HEK293T (cell line): Measurements from ENCODE around the gene GSTK1.

Experiments used
- CTCF ChIA-PET: fragments of 350-600 bp; formaldehyde crosslinking; extraction: SDS; loops from one replicate; lab custom pipeline; 2021; ENCODE audit warnings: antibody characterized with exemption, inconsistent platforms; lab: Yijun Ruan, JAX
- POLR2A ChIA-PET: fragments of 350-600 bp; formaldehyde crosslinking; extraction: SDS; loops from one replicate; lab custom pipeline; 2020; ENCODE audit warnings: antibody characterized with exemption, inconsistent platforms; lab: Yijun Ruan, JAX
- DNase-seq: peaks from one replicate; pipeline ENCODE4 v3.0.0; 2012; ENCODE audit warnings: mixed read lengths; ENCODE audit errors: extremely low spot score
- ARNT ChIP-seq: fragments of 450-650 bp; IDR thresholded peaks from 2 replicates; pipeline ENCODE4 v1.6.1; 2017; ENCODE audit warnings: mild to moderate bottlenecking
- BHLHE40 ChIP-seq: fragments of 450-650 bp; IDR thresholded peaks from 2 replicates; pipeline ENCODE4 v1.6.1; 2016; ENCODE audit warnings: mild to moderate bottlenecking, moderate library complexity, borderline replicate concordance
- CTBP1 ChIP-seq: fragments of 450-650 bp; IDR thresholded peaks from 2 replicates; pipeline ENCODE4 v1.6.1; 2016; ENCODE audit warnings: borderline replicate concordance
- ELF4 ChIP-seq: fragments of 450-650 bp; IDR thresholded peaks from 2 replicates; pipeline ENCODE4 v1.6.1; 2017; ENCODE audit warnings: antibody characterized with exemption
- FOXA1 ChIP-seq: fragments of 450-650 bp; IDR thresholded peaks from 2 replicates; pipeline ENCODE4 v1.6.1; 2016; ENCODE audit warnings: mild to moderate bottlenecking
- FOXK2 ChIP-seq: fragments of 450-650 bp; IDR thresholded peaks from 2 replicates; pipeline ENCODE4 v1.6.1; 2016; ENCODE audit warnings: mild to moderate bottlenecking
- FOXM1 ChIP-seq: fragments of 450-650 bp; IDR thresholded peaks from 2 replicates; pipeline ENCODE4 v1.6.1; 2017; ENCODE audit warnings: mild to moderate bottlenecking, borderline replicate concordance
- HDGF ChIP-seq: fragments of 450-650 bp; IDR thresholded peaks from 2 replicates; pipeline ENCODE4 v1.6.1; 2017; ENCODE audit warnings: antibody characterized with exemption, borderline replicate concordance
- L3MBTL2 ChIP-seq: fragments of 450-650 bp; conservative IDR thresholded peaks from 2 replicates; pipeline ENCODE4 v1.6.1; 2016; ENCODE audit warnings: mild to moderate bottlenecking
- LEF1 ChIP-seq: fragments of 450-650 bp; IDR thresholded peaks from 2 replicates; pipeline ENCODE4 v1.6.1; 2017; ENCODE audit warnings: mild to moderate bottlenecking, borderline replicate concordance
- NFRKB ChIP-seq: fragments of 450-650 bp; IDR thresholded peaks from 2 replicates; pipeline ENCODE4 v1.6.1; 2016; ENCODE audit warnings: mild to moderate bottlenecking, moderate library complexity
- SP1 ChIP-seq: fragments of 450-650 bp; IDR thresholded peaks from 2 replicates; pipeline ENCODE4 v1.6.1; 2017
- SUZ12 ChIP-seq: fragments of 450-650 bp; IDR thresholded peaks from 2 replicates; pipeline ENCODE4 v1.6.1; 2016; ENCODE audit warnings: mild to moderate bottlenecking
- TARDBP ChIP-seq: fragments of 450-650 bp; IDR thresholded peaks from 2 replicates; pipeline ENCODE4 v1.6.1; 2016
- ZNF384 ChIP-seq: fragments of 450-650 bp; IDR thresholded peaks from 2 replicates; pipeline ENCODE4 v1.6.1; 2016
- TF ChIP-seq, protein P1 (sequence below): fragments of 450-650 bp; IDR thresholded peaks from 2 replicates; pipeline ENCODE4 v1.6.1; 2016

The GSTK1 gene

DNA sequence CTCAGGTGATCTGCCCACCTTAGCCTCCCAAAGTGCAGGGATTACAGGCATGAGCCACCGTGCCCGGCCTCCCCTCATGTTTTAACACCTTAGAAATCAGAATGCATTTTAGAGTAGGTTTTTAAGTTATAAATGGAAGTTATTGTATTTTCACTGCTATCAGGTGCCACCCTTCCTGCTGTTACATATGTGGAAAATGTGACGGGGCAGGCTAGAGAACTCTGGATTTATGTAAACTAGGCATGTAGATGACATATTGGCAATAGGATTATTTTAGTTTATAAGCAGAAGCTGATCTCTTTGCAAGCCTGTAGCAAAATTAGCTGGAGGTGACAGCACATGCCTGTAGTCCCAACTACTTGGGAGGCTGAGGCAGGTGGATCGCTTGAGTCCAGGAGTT is 27.1 kb downstream of the GSTK1 start:
- no peak for TF ChIP-seq ARNT
- no peak for TF ChIP-seq ZNF384
- no peak for TF ChIP-seq BHLHE40
- TF ChIP-seq FOXA1 = no peak
- no peak for TF ChIP-seq FOXK2
- TF ChIP-seq, protein P1, sequence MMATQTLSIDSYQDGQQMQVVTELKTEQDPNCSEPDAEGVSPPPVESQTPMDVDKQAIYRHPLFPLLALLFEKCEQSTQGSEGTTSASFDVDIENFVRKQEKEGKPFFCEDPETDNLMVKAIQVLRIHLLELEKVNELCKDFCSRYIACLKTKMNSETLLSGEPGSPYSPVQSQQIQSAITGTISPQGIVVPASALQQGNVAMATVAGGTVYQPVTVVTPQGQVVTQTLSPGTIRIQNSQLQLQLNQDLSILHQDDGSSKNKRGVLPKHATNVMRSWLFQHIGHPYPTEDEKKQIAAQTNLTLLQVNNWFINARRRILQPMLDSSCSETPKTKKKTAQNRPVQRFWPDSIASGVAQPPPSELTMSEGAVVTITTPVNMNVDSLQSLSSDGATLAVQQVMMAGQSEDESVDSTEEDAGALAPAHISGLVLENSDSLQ = no peak
- no peak for TF ChIP-seq FOXM1
- no peak for TF ChIP-seq LEF1
- TF ChIP-seq CTBP1 = no peak
- TF ChIP-seq NFRKB = no peak
- TF ChIP-seq HDGF = no peak
- TF ChIP-seq ELF4 = no peak
- no peak for TF ChIP-seq L3MBTL2
- TF ChIP-seq TARDBP = no peak
- no peak for TF ChIP-seq SUZ12
- POLR2A ChIA-PET = interaction anchor here (1.2 kb wide), 1 partner anchor 27 kb away, joined by 3 read pairs; the partner anchor contains the start of gene GSTK1

DNA sequence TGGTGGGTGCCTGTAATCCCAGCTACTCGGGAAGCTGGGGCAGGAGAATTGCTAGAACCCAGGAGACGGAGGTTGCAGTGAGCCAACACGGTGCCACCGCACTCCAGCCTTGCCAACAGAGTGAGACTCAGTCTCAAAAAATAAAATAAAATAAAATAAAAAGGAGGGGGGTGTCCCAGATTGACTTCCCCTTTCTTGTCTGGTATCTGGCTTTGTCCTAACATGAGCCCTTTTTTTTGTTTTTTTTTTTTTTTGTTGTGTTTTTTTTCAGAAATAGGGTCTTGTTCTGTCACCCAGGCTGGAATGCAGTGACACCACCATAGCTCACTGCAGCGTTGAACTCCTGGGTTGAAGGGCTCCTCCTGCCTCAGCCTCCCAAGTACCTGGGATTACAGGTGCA is 29.6 kb downstream of the GSTK1 start:
- TF ChIP-seq SP1 (no peak), TARDBP (no peak), L3MBTL2 (no peak), BHLHE40 (no peak), CTBP1 (no peak), FOXK2 (no peak), ARNT (no peak), SUZ12 (no peak), ELF4 (no peak), ZNF384 (no peak), HDGF (no peak), FOXM1 (no peak)
- TF ChIP-seq, protein P1 = no peak
- POLR2A ChIA-PET = no interaction called here
- CTCF ChIA-PET = interaction anchor here (0.9 kb wide), 1 partner anchor 24 kb away, joined by 3 read pairs; no protein-coding TSS in a partner anchor
- no peak for DNase-seq

More for the DNA sequence above, 27.1 kb downstream of the GSTK1 start:
- CTCF ChIA-PET = interaction anchor here (0.8 to 1.4 kb wide), 2 partner anchors 9 to 50 kb away, joined by 3 to 6 read pairs; no protein-coding TSS in a partner anchor
- DNase-seq = no peak

DNA sequence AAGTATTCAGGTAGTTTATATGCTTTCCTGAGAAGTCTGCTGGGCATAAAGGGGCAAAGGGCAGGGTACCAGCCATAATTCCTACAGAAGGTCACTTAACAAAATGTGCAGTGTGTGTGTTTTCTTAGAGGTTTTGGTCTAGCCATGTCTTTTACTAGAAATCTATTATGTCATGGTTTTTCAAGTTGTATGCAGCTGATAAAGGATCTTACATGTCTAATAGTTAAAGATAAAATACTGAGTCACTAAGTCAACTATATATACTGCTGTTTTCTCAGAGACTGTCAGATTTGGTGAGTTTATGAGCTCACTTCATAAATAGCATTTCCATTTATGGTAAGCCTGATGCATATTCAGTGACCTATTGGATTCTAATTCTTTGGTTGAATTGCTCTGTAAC is 32.6 kb downstream of the GSTK1 start:
- ChIA-PET POLR2A (interaction anchor here (1.1 kb wide), 1 partner anchor 10 kb away, joined by 3 read pairs; no protein-coding TSS in a partner anchor), CTCF (interaction anchor here (0.9 to 2.4 kb wide), 3 partner anchors 9 to 84 kb away, joined by 4 to 11 read pairs (median 7); no protein-coding TSS in a partner anchor)
- DNase-seq = no peak
- TF ChIP-seq L3MBTL2 (no peak), HDGF (no peak), BHLHE40 (no peak), SUZ12 (no peak), FOXK2 (no peak), ZNF384 (no peak), SP1 (no peak), CTBP1 (no peak), TARDBP (no peak), FOXA1 (no peak), ARNT (no peak), NFRKB (no peak), LEF1 (no peak), FOXM1 (no peak)
- TF ChIP-seq, protein P1 = no peak

DNA sequence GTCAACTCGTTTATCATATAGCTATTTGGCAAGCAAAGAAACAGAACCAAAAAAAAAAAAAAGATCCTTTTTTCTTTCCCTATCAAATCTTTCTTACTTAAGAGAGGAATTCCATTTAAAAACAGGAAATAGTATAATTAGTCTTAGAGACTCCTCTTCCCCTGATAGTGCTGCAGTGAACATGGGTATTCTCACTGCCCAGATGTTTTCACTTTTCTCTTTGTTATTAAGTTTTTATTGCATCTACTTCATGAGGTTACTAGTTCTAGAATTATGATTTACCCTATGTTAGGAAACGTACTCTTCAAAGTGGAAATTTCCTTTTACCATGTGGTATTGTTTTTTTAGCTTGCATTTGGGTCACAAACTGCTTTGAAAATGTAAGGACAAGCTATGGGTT is 33.4 kb downstream of the GSTK1 start:
- ChIA-PET CTCF (interaction anchor here (0.9 to 2.4 kb wide), 3 partner anchors 8 to 83 kb away, joined by 4 to 11 read pairs (median 7); no protein-coding TSS in a partner anchor), POLR2A (interaction anchor here (1.1 kb wide), 1 partner anchor 11 kb away, joined by 3 read pairs; no protein-coding TSS in a partner anchor)
- DNase-seq = no peak
- TF ChIP-seq NFRKB (no peak), SP1 (no peak), HDGF (no peak), TARDBP (no peak)

DNA sequence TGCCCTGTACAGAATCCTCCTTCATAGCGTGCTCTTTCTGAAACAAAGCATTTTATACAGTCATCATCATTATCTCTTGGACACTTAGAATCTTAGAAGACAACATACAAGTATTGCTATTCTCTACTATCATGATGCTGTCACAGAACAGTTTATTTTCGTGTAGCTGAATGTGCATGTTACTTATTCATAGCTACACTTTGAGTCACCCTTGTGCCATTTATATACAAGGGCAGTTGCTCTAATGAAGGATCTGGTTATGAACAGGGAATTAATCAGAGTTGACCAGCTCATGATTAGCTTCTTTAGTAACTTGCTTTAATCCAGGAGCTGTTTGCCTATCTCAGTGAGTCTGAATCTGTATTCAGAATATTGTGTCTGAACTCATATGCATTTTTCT is 36.1 kb downstream of the GSTK1 start:
- TF ChIP-seq ELF4 = no peak
- no peak for TF ChIP-seq SUZ12
- TF ChIP-seq BHLHE40 = no peak
- no peak for TF ChIP-seq ZNF384
- TF ChIP-seq TARDBP = no peak
- TF ChIP-seq HDGF = no peak
- TF ChIP-seq SP1 = no peak
- no peak for TF ChIP-seq FOXK2
- TF ChIP-seq LEF1 = no peak
- TF ChIP-seq NFRKB = no peak
- no peak for TF ChIP-seq L3MBTL2
- TF ChIP-seq, protein P1 = no peak
- no peak for TF ChIP-seq CTBP1
- no peak for TF ChIP-seq FOXA1
- no peak for TF ChIP-seq ARNT
- ChIA-PET CTCF (interaction anchor here (0.7 to 1.7 kb wide), 10 partner anchors 8 to 107 kb away, joined by 3 to 14 read pairs (median 4); partner anchors contain the start of gene CLCN1), POLR2A (interaction anchor here (1.3 kb wide), 1 partner anchor 36 kb away, joined by 5 read pairs; the partner anchor contains the start of gene GSTK1)
- DNase-seq = no peak

DNA sequence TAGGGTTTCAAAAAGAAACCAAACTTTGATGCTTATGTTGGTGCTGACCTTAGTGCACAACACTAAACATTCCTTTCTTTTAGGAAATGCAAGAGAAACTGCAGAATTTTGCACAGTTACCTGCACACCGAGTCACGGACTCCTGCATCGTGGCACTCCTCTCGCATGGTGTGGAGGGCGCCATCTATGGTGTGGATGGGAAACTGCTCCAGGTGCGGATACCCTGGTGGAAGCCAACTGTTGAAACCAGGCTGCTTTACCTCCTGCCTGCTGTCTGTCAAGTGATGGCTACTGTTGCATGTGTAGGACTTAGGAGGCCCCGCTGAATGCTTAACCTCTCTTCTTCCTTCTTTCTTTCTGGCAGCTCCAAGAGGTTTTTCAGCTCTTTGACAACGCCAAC is 36.6 kb downstream of the GSTK1 start:
- ChIA-PET POLR2A (interaction anchor here (1.3 kb wide), 1 partner anchor 36 kb away, joined by 5 read pairs; the partner anchor contains the start of gene GSTK1), CTCF (interaction anchor here (0.7 to 1.7 kb wide), 10 partner anchors 9 to 106 kb away, joined by 3 to 14 read pairs (median 4); partner anchors contain the start of gene CLCN1)
- TF ChIP-seq ZNF384 (no peak), ARNT (no peak), FOXM1 (no peak), FOXA1 (no peak), HDGF (no peak), ELF4 (no peak), CTBP1 (no peak), NFRKB (no peak)
- TF ChIP-seq, protein P1 = no peak; the same call in 1 of the 2 replicates
- DNase-seq = peak; percentile 69
